Central memory CD4-positive, alpha-beta T cell (primary cell): ENCODE measurements around the gene GNAZ.

Experiments
- DNase-seq: peaks from one replicate; pipeline ENCODE4 v3.0.0; 2022

Gene GNAZ

DNA sequence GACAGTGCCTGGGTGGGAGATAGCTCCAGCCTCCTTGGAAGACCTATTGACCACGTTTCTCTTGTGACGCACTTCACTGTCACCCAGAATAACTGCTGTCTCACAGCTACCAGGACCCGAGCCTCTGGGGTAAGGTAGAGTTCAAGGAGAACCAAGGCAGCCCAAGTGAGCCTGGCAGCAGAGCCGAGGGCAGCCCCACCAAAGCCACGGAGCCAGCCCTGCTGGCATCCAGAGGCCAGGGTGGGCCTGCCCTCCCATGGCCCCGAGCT is 38.7 kb downstream of the GNAZ start:
- DNase-seq, result no peak

DNA sequence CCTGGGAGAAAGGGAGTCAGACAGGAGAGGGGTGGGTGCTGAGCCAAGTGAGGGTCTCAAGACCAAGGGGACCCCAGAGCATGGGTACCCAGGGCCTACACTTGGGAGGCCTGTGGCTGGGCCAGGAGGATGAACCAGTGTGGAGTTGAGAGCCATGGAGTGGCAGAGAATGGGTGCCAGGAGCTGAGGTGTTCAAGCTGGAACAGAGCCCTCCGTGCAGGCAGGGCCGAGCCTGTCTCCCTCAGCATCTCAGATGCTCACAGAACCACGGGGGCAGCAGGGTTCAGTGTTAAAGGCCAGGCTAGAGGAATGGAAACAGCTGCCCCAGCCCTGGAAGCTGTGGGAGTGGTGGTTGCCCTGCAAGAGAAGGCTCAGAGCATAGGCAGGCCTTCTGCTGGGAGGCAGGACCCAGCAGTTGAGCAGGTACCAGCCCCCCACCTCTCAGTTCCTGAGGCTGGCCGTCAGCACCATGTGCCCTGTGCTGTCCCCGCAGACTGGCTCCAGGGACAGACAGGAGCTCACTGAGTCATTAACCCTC is 39.2 kb downstream of the GNAZ start:
- DNase-seq, result no peak

DNA sequence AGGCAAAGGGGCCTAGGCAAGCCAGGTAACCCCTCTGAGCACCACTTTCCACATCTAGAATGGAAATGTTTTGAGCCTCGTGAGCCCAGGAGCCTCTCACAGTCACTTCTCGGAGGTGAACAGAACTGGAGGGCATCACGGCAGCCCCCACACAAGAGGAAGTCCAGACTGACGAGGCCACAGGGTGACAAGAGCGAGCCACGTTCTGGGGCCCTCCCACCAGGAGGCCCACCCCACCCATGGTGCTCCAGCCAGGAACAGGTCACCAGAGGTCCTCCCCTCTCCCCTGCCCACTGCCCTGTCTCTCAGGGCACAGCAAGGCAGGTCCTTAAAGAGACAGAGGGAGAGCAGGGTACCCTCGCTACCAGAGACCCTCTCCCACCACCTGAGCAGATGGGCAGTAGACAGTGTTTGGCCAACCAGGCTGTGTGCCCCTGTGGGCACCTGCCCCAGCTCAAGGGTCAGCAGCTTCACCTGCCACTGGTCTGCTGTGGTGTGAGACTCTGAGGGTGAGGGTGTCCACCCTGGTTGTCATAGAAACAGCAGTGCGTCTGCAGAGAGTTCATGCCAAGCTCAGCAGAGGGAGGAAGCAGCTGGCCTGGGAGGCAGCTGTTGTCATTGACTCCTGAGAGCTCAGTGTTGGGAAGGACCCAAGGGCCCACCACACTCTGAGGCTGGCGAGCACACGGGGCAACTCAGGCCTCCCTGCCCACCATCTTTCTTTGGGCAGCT is 40.0 kb downstream of the GNAZ start:
- no peak for DNase-seq

DNA sequence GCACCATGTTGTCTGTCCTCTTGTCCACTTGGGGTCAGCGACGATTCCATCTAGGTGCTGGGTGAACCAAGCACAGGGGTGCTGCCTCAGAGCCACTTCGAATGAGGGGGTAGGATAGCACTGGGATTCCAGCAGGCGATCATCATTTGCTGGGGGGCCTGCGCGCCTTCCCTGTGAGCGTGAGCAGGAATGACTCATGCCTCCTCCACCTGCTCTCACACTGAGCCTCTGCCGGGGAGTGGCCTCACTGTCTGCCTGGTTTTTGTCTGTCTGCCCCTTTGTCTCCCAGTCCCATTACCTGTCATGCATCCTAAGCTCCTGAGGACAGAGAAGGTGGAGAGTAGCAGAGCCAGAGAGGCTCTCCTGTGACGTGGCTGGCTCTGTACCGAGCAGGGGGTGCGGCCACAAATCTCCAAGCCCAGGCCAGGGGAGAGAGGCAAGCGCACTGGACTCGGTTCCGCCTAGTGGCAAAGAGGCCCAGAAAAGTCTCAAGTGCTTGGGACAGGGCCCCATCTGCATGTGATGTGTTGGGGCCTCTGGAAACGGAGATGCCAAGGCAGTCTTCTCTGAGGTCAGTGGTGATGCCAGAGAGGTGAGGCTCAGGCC is 40.7 kb downstream of the GNAZ start:
- no peak for DNase-seq

DNA sequence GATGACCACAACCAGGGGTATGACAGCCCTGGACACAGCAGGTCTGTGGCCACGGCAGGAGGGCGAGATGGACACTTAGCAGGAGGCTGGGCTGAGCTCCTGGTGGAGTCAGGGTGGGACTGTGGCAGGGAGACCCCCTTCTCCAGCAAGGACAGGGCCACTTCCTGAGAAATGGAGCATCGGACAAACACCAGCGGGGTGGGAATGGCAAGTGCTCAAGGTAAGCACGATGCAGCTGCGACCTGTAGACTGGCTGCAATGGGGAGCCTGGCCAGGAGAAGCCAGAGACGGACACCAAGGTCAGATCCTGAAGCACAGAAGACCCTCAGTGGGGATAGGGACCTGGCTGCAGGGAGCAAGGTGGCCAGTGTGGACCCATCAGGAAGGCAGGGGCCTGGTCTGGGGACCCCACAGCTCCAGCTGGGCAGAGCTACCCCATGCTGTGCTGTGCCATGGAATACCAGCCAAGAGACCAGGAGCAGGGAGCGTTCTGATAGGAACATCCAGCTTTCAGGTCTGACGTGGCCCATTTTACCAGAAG is 42.2 kb downstream of the GNAZ start:
- no peak for DNase-seq

DNA sequence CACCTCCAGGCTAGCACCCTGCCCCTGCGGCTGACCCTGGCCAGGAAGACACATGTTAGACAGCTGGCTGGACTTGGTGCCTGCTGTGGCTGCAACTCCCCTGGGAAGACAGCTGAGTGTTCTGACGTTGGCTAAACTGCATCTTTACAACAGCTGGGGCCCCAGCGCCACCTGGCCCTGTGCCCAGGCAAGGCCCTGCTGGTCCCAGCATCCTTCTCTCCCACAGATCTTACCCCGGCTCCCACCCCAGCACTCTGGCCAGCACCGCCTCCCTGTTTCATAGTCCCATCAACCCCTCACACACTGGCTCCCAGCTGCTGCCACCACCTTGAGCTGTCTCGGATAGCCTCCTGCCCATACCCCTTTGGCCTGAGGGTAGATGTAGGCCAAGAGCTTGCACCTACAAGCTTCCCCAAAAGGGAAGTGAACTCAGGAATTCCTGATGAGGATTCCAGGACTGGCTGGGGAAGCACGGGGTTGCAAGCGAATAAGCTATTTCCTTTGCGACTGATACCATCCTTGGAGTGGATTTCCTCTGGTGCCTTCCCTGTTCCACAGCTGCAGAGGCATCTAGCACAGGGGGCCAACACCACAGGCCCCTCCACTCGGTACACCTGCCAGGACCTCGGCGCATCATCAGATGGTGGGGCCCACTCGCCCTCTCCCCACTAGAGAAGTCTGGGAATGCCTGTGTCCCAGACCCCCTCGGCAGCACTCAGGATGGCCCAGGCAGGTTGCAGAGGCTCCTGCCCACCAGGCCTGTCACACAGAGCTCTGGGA is 42.9 kb downstream of the GNAZ start:
- no peak for DNase-seq

DNA sequence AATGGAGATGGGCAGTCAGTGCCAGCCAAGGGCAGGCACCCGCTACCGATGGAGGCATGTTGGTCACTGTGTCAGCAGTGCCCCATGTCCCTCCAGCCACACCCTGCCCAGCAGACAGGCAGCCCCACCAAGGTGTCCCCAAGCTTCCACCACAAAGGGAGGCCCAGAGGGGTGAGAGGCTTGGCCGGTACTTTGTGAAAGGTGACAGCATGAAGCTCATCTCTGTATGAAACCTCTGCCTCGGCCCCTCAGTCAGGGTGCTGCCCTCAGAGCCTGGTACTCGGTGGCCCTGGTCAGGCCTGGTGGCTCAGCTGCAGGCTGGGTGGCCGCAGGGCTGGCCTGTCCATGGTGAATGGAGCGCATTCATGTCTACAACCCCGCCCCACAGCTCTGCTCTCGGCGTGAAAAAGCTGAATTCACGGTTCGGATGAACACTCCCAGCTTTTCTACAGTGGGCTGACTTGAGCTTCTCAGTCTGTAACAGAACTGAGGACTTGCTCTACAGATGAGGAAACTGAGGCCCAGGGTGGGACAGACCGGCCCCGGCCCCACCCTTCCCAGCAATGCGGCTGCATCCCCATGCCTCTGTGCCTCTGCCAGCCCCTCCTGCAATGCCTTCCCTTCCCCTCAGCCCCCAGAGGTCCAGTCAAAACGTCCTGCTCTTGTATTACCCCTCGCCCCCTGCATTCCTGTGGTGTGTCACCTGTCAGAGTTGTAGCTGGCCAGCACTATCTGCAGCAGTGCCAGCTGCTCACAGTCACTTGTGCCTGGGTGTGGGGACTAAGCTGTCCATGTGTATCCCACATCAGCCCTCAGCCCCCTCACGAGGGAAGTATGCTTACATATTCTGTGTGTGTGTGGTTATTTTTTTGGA is 43.8 kb downstream of the GNAZ start:
- no peak for DNase-seq

DNA sequence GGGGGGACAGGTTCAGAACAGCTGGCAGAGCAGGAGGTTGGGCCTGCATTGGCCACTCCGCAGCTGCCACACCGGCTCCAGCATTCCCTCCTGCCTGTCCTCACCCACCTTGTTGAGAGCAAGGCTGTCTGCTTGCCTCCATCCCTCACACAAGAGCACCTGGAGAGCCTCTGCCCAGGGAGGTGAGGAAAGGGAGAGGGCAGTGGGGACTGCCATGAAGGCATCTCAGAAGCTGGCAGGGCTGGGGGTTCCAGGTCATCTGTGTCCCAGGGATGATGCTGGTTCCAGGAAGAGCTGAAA is 44.4 kb downstream of the GNAZ start:
- no peak for DNase-seq

DNA sequence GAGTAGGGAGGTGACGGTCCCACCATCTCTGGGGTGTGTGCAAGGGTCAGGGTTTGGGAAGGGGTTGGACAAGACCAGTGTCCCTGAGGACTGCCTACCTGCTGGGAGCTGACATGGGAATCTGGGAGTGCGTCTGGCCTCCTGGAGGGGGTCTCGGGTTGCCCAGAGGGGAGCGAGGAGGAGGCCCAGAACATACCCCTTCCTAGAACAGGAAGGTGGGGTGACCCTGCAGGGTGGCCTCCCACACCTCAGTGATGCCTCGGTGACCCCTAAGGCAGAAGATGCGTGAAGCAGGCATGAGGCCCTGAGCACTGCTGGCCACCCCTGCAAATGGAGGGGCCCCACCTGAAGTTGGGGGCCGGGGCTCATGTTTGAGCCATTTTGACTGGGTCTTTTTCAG is 45.0 kb downstream of the GNAZ start:
- no peak for DNase-seq

DNA sequence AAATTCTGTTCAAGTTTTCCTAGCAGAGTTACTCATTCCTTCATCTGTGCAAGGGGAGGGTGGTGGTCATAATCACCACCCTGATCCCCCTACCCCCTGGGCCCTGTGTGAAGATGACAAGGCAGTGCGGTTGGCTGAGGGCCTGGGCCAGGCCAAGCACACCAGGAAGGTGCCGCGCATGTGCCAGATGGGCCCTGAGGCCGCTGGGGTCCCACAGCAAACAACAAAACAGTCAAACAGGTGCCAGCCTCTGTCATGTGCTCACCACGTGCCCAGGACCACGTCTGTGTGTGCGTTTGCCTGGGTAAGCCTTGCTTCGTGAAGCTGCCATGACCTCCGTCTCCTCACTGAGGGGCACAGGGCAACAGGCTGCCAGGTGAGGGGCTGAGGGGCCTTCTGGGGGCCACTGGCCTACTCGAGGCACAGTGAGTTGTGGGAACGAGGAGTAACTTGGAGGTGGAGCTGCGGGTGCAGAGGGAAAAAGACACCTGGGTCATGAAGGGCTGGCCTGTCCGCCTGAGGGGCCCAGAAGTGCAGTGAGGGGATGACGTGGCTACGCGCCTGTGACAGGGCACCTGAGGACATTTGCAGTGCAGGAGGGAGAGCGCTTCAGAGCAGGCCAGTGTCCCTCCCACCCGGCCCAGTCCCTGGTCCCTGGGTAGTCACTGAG is 45.6 kb downstream of the GNAZ start:
- no peak for DNase-seq

DNA sequence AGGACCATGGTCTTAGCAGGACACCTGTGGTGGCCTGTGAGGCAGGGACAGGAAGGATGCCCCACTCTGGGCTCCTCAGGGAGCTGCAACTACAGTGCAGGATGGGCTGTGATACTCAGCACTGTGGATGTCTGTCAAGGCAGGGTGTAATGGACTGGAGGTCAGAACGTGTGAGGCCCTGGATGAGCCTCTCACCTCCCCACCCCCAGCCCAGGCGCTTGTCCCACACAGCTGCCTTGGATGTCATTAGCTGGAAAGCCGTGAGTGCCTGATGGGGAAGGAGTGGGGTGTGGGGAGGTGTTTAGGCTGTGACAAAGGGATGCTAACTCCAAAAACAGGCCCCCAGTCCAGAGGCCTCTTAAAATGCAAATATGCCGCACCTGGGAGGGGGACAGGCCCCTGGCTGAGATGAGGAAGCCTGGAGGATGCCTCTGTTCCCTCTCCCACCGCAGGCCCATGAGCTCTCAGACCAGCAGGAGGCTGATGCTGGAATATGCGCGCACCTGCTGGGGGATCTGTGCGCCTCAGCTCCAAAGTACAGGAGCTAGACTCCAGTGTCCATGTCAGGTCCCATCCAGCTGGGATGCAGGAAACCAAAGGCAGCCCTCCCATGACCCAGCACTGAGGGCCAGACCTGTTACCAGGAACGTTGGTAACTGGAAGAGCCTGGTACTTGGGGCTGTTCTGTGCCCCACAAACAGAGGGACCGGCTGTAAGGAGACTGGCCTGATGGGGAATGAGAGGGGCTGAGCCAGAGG is 46.4 kb downstream of the GNAZ start:
- DNase-seq, result no peak

DNA sequence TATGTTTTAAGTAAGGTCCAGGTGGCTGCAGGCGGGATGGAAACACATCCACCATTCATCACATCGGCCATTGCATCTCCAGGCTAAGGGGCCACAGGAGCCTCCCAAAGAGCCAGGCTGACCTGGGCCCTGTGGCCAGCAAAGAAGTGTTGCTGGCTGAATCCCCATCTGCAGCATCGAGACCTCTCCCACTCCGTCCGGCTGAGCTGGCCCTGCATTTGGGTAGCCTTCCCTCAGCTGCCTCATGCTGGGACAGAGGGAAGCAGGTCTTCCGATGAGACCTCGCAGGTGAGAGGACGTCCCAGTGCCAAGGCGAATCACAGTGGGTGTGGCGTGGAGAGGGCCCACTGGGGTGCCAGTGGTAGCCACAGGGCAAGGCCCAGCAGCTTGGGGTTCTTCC is 47.0 kb downstream of the GNAZ start:
- no peak for DNase-seq

DNA sequence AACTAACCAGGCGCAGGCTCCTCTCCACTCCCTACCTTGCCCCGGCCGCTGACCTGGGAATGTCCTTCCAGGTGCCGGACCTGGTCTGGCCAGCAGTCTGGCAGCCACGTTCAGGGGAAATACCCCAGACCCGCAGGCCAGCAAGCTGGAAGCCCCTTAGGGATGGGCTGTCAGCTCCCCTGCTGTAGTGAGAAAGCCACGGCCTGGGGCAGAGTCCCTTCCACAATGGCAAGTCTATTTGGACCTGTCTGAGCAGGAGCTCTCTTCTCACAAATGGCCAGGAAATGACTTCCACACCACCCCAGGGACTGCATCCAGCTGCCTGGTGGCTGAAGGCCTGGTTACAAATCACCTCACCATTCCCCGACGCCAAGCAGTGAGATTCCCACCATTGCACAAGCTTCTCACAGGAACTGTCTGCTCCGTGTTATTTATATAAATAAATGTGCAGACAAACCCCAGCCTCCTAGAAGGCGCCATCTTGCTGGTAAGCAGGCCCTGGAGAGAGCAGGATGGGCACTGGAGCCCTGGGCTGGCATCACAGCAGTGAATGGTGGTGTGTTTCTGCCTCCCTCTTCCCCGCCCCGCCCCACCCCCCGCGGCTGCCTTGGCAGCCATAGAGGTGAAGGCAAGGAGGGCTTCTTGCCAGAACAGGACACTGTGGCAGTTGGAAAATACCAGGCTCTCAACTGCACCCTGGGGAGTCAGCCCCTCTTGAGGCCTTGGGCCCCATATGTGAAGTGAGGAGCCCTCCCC is 47.8 kb downstream of the GNAZ start:
- no peak for DNase-seq

DNA sequence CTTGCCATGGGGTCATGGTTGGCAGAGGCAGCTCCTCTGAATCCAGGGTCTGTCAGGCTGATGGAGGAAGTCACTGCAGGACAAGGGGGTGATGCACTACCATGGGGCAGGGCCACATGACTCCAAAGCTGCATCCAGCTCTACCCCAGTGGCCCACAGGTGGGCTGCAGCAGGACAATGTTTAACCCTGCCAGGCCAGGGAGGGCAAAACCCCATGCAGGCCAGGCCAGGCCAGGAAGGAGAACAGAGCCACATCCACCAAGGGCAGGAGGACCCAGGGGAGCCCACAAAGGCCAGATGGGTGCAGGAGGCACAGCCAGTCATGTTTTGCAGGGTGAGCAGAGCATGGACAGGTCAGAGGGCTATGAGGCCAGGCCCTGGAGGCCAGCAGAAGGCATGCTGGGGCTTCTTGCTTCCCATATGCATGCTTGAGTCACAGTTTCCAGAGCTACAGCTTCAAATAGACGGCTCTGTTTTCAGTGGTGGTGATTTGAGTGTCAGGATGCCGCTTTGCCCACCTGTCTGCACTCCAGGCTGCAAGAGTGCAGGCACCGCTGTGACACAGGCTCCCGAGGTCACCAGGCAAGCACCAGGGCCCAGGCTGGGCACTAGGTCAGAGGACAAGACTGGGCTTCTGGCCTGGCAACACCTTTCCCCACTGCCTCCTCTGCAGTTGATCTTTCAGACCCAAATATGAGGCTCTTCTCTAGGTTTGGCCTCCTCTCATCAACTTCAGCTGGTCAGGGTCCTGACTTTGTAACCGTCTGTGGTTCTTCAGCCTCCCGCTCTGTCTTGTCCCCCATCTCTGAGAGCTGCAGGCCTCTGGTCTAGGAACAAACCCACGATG is 48.6 kb downstream of the GNAZ start:
- no peak for DNase-seq

DNA sequence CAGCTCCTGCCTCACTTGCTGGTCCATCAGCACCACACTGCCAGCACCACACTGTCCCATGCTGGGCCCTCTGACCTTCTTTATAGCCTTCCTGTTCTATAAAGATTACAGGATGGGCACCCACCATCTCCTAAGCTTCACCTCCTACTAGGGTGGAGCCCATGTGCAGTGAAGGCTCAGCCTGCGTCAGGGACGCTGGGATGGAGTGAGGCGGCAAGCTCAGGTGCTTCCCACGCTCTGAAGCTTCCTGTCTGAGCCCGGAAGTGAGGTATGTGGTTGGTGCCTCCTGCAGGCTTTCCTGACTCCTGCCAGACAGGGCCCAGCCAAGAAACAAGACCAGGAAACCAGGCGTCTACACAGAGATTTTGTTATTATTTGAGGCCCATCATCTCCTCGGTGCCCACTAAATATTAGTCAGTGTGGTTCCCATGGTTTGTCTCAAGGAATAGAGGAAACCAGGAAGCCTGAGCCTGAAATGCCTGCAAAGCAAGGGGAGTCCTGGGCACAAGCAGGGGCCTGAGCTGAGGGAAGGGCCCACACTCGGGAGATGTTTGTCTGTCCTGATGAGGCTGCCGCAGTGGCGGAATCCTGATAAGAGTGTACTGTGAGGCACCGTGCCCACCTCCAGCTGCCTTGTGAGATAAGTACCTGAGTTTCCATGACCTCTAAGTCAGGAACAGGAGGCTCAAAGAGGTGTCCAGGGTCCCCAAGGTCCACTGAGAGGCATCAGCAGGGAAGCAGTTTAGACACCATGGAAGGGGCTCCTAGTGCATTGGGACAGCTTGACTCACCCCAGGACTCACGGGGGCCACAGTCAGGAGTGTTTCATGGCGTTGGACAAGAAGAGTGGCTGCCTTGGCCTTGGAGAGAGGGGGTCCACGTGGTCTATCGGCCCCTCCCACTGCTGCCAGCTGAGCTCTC is 49.4 kb downstream of the GNAZ start:
- peak; percentile 73 for DNase-seq

DNA sequence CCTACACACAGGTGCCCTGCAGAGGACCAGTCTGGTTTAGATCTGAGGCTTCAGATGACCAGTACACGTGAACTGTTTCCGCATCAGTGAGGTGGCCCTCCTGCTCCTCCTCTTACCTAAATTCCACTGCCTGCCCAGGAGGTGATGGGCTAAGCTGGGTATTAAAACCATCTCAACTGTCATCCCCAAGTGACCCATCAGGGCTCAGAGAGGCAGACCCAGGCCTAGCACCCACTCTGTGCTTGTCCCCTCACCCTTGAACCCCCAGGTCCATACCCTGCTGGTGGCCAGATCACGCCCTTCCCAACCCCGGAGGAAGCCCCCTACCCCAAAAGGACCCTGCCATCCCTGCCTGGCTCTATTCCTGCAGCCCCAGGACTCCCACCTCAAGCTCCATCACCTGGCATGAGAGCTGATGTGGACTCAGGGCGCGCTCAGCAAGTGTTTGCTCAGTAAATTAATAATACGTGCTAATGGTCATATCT is 50.1 kb downstream of the GNAZ start:
- DNase-seq, result no peak

DNA sequence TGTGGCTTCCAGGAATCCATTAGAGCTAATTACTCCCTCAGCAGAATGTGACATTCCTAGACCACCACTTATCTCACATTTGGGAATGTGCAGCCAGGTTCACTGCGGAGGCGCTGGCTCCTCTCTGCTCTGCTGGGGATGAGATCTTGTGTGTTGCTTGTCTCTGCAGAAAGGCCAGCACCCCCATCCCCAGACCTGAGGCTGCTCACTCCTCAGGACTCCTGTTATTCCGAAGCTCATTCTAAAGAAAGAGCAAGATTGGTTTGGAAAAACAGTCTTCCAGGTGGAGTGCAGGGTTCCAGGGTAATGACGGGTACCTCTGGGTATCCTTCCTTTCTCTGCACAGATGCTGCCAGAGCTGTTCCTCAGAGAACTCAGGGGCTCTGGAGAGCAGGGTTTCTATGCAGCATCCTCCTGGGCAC is 50.7 kb downstream of the GNAZ start:
- no peak for DNase-seq

DNA sequence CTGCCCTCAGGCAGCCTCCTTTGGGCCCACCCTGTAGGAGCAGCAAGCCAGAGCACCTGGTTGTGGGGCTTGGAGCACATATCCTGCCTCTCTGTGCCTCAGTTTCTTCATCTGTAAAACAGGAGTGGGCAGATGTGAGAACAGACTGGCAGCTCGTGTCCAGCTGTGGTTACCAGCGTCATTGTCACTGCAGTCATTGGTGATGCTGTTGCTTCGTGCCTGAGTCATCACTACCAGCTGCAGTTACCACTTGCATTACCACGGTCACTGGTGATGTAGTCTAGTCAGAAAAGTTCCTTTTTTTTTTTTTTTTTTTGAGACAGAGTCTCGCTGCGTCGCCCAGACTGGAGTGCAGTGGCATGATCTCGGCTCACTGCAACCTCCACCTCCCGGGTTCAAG is 51.1 kb downstream of the GNAZ start:
- DNase-seq, result no peak
